ENCODE results near the gene SELENOO. TPM values are rescaled to one million over a fixed set of nuclear protein-coding genes. Genes with fewer than 3 reads are reported as not detected.

SELENOO gene
- total RNA-seq, 1 experiment from 2014 or later, result 29.6 TPM

DNA sequence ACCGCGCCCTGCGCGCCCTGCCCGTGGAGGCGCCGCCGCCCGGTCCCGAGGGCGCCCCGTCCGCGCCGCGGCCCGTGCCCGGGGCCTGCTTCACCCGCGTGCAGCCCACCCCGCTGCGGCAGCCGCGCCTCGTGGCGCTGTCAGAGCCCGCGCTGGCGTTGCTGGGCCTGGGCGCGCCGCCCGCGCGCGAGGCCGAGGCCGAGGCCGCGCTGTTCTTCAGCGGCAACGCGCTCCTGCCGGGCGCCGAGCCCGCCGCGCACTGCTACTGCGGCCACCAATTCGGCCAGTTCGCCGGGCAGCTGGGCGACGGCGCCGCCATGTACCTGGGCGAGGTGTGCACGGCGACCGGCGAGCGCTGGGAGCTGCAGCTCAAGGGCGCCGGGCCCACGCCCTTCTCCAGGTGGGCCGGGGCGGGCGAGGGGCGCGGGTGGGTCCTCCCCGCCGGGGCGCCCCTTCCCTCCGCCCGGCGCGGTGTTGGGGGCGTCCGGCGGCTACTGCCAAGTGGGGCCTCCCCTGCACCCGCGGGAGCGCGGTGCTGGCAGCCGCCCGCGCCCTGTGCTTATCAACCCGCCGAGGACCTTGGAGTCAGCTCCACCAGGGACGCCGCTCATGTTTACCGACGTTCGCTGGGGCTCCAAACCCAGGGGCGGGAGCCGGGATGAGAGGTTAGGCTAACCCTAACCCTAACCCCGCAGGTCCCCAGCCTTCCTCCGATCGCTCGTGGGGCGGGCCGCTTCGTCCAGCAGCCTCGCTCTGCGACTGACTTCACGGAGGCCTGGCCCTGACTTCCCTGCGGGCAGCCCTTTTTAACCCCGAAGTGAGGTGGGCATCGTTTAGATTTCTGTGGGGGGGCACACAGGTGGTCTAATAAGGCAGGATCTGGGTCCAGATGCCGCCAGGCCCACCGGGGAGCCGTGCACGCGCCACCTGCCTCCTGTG, 649 bp downstream of the SELENOO start:
- Histone ChIP-seq H3K36me3 (ENCODE audit: control insufficient read depth in 1 of 2, insufficient read depth in 2 of 2, low read length in 2 of 2) (peaks cover 0 to 12% of the 10 kb centered on the region in 2 experiments; a peak in 2 of 4 replicates), H3K27me3 (ENCODE audit: insufficient read depth, low read length) (no peaks in the 10 kb centered on the region), H3K4me3 (replicated peaks in 1 of 2; ENCODE audit: low read depth in 1 of 2, low read length in 2 of 2) (peak overlapping the region; percentile 61 to 65), H3K9me2 (ENCODE audit: insufficient read depth) (no peaks in the 10 kb centered on the region), H4K20me1 (ENCODE audit: insufficient read depth) (no peaks in the 10 kb centered on the region), H3K4me1 (ENCODE audit: control insufficient read depth in 1 of 2, insufficient read depth in 2 of 2, low read length in 2 of 2) (peaks cover 9 to 24% of the 10 kb centered on the region in 2 experiments; a peak in 3 of 4 replicates), H3K9ac (ENCODE audit: low read length) (peak overlapping the region; percentile 67), H2AFZ (ENCODE audit: low read depth, low read length, poor library complexity, severe bottlenecking) (no peak overlapping the region), H3K27ac (ENCODE audit: low read depth, low read length) (peak overlapping the region; percentile 93), H3K9me3 (ENCODE audit: control insufficient read depth in 1 of 2, insufficient read depth in 1 of 2, low read depth in 1 of 2, low read length in 2 of 2) (peaks cover 0 to 8% of the 10 kb centered on the region in 2 experiments; a peak in 1 of 4 replicates), H3K79me2 (ENCODE audit: insufficient read depth, low read length) (peaks cover 10% of the 10 kb centered on the region), H3K4me2 (ENCODE audit: low read length) (peak overlapping the region; percentile 95)
- RAD21 ChIA-PET (ENCODE audit: low non-redundant PET in 1 of 2, low total read pairs in 2 of 2, uncharacterized antibody in 2 of 2, unreplicated experiment in 2 of 2), result no interaction called here
- DNase-seq (ENCODE audit: low read depth, low spot score) (no peak), ATAC-seq (peak; percentile 29)
- TF ChIP-seq, protein P1, sequence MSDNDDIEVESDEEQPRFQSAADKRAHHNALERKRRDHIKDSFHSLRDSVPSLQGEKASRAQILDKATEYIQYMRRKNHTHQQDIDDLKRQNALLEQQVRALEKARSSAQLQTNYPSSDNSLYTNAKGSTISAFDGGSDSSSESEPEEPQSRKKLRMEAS (IDR thresholded peaks at IDR 0.05), result 0 out of 2 replicates have a peak, but pooled peaks have one; percentile 27
- TF ChIP-seq, protein P2, sequence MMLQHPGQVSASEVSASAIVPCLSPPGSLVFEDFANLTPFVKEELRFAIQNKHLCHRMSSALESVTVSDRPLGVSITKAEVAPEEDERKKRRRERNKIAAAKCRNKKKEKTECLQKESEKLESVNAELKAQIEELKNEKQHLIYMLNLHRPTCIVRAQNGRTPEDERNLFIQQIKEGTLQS (IDR thresholded peaks at IDR 0.05), result no peak
- TF ChIP-seq ZFX (IDR thresholded peaks at IDR 0.05), result peak; percentile 97
- CTCF ChIA-PET, result no interaction called here
- BruUV-seq (replicated peaks), result no TSS peak
- POLR2A ChIA-PET, result no interaction called here
- intact Hi-C loops (cut with micrococcal nuclease), result loop anchor here (10.0 kb wide), 1 partner anchor 267 kb away; no protein-coding TSS in a partner anchor

DNA sequence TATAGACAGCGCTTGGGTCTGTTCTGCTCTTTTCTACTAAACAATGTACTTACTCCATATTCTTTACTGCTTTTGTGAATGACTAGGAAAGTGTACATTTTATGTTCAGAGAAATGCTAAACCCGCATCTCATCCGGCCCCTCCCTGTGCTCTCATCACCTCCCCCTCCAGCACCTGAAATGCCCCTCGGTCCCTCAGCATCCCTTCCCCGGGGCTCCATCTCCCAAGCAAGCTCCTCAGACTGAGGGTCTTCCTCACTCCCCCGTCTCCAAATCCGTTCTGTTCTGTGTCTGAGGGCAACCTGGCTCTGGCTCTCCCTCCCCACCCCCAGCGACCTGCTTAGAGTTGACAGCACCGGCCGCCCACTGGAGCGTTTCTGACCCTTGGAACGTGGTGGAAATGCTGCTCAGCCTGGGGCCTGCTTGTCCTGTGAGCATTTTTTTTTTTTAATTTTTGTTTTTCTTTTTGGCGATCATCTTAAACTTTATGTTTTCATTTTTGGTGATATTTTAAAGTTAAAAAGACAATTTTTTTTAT, 1.4 kb downstream of the SELENOO start:
- Histone ChIP-seq H3K27me3 (ENCODE audit: insufficient read depth, low read length) (no peaks in the 10 kb centered on the region), H3K4me3 (replicated peaks in 1 of 2; ENCODE audit: low read depth in 1 of 2, low read length in 2 of 2) (peak overlapping the region; percentile 61 to 65), H4K20me1 (ENCODE audit: insufficient read depth) (no peaks in the 10 kb centered on the region), H3K36me3 (ENCODE audit: control insufficient read depth in 1 of 2, insufficient read depth in 2 of 2, low read length in 2 of 2) (peaks cover 2 to 8% of the 10 kb centered on the region in 2 experiments; a peak in 2 of 4 replicates), H3K79me2 (ENCODE audit: insufficient read depth, low read length) (peaks cover 10% of the 10 kb centered on the region), H3K9me3 (ENCODE audit: control insufficient read depth in 1 of 2, insufficient read depth in 1 of 2, low read depth in 1 of 2, low read length in 2 of 2) (peaks cover 0 to 8% of the 10 kb centered on the region in 2 experiments; a peak in 1 of 4 replicates), H3K4me2 (ENCODE audit: low read length) (peak overlapping the region; percentile 95), H3K9ac (ENCODE audit: low read length) (peak overlapping the region; percentile 67), H3K27ac (ENCODE audit: low read depth, low read length) (no peak overlapping the region; the same call in 1 of the 2 replicates), H3K4me1 (ENCODE audit: control insufficient read depth in 1 of 2, insufficient read depth in 2 of 2, low read length in 2 of 2) (peaks cover 9 to 31% of the 10 kb centered on the region in 2 experiments), H2AFZ (ENCODE audit: low read depth, low read length, poor library complexity, severe bottlenecking) (no peak overlapping the region), H3K9me2 (ENCODE audit: insufficient read depth) (no peaks in the 10 kb centered on the region)
- DNase-seq (ENCODE audit: low read depth, low spot score) (no peak), ATAC-seq (no peak)
- TF ChIP-seq, protein P1 (IDR thresholded peaks at IDR 0.05), result no peak
- TF ChIP-seq, protein P3, sequence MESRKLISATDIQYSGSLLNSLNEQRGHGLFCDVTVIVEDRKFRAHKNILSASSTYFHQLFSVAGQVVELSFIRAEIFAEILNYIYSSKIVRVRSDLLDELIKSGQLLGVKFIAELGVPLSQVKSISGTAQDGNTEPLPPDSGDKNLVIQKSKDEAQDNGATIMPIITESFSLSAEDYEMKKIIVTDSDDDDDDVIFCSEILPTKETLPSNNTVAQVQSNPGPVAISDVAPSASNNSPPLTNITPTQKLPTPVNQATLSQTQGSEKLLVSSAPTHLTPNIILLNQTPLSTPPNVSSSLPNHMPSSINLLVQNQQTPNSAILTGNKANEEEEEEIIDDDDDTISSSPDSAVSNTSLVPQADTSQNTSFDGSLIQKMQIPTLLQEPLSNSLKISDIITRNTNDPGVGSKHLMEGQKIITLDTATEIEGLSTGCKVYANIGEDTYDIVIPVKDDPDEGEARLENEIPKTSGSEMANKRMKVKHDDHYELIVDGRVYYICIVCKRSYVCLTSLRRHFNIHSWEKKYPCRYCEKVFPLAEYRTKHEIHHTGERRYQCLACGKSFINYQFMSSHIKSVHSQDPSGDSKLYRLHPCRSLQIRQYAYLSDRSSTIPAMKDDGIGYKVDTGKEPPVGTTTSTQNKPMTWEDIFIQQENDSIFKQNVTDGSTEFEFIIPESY (IDR thresholded peaks at IDR 0.05; ENCODE audit: extremely low read depth, insufficient replicate concordance, low read length), result no peak
- no peak for TF ChIP-seq EZH2phosphoT487 (IDR thresholded peaks at IDR 0.05; ENCODE audit: borderline replicate concordance)
- no TSS peak for BruUV-seq (replicated peaks)
- POLR2A ChIA-PET, result no interaction called here
- CTCF ChIA-PET, result no interaction called here
- RAD21 ChIA-PET (ENCODE audit: low non-redundant PET in 1 of 2, low total read pairs in 2 of 2, uncharacterized antibody in 2 of 2, unreplicated experiment in 2 of 2), result no interaction called here
- intact Hi-C loops (cut with micrococcal nuclease), result loop anchor here (10.0 kb wide), 1 partner anchor 267 kb away; no protein-coding TSS in a partner anchor

Measured in HCT116 (cell line).